ENCODE data around the gene RICTOR.

The RICTOR gene

GRCh38 chr5:38891563-38891962 is 182.6 kb downstream of the RICTOR start:
- no peak for ATAC-seq (replicated peaks)
- H3K27me3 Mint-ChIP-seq, result peaks cover 38 to 67% of the 10 kb centered on the region in 2 donors
- H3K9me3 Mint-ChIP-seq, result peaks cover 0 to 8% of the 10 kb centered on the region in 2 donors
- H3K36me3 Mint-ChIP-seq (ENCODE audit: insufficient read depth), result no peaks in the 10 kb centered on the region
- H3K4me1 Mint-ChIP-seq (ENCODE audit: low read depth in 2 of 2), result peaks cover 0 to 2% of the 10 kb centered on the region in 2 donors
- no peak overlapping the region for H3K4me3 Mint-ChIP-seq
- DNase-seq, result no peak
- no peak overlapping the region for H3K27ac Mint-ChIP-seq

DNA sequence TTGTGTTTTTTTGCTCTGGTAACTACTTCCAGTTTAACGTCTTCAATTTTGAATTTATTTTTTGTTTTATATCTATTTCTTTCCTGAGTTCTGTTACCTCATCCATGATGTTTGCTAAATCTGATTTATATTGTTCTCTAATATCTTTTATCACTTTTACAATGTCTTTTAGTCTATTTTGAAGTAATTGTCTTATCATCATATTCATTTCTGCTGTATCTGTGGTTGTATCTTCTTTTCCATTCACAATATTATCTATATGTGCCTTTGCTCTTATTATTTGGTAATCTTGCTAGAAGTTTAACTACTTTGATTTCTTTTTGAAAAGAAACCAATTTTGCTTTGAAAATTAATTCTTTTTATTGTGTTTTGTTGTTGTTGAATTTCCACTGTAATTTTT is 184.8 kb downstream of the RICTOR start:
- no peak overlapping the region for H3K27ac Mint-ChIP-seq
- ATAC-seq (replicated peaks), result no peak
- peaks cover 41 to 67% of the 10 kb centered on the region in 2 donors for H3K27me3 Mint-ChIP-seq
- no peaks in the 10 kb centered on the region for H3K36me3 Mint-ChIP-seq (ENCODE audit: insufficient read depth)
- H3K4me1 Mint-ChIP-seq (ENCODE audit: low read depth in 2 of 2), result no peaks in the 10 kb centered on the region
- DNase-seq, result no peak
- H3K4me3 Mint-ChIP-seq, result no peak overlapping the region
- no peaks in the 10 kb centered on the region for H3K9me3 Mint-ChIP-seq

- Mint-ChIP-seq H3K4me1 (ENCODE audit: low read depth in 2 of 2) (peaks cover 0 to 2% of the 10 kb centered on the region in 2 donors), H3K36me3 (ENCODE audit: insufficient read depth) (no peaks in the 10 kb centered on the region), H3K27me3 (peaks cover 53 to 56% of the 10 kb centered on the region in 2 donors), H3K9me3 (no peaks in the 10 kb centered on the region), H3K4me3 (no peak overlapping the region), H3K27ac (no peak overlapping the region)
- DNase-seq, result no peak
- no peak for ATAC-seq (replicated peaks)
These were observed 186.2 kb downstream of the RICTOR start for GRCh38 chr5:38888041-38888440.

All from effector memory CD8-positive, alpha-beta T cell (primary cell).